ENCODE measurements around the gene TIMM29.
A peak's percentile ranks its signal among the peaks of the same experiment; 100 is the strongest.
"Not testable (repeated sequence)": the region's sequence is repeated elsewhere in the genome, so short reads cannot be mapped to it uniquely, and the experiment has no call there.

TIMM29 gene

DNA sequence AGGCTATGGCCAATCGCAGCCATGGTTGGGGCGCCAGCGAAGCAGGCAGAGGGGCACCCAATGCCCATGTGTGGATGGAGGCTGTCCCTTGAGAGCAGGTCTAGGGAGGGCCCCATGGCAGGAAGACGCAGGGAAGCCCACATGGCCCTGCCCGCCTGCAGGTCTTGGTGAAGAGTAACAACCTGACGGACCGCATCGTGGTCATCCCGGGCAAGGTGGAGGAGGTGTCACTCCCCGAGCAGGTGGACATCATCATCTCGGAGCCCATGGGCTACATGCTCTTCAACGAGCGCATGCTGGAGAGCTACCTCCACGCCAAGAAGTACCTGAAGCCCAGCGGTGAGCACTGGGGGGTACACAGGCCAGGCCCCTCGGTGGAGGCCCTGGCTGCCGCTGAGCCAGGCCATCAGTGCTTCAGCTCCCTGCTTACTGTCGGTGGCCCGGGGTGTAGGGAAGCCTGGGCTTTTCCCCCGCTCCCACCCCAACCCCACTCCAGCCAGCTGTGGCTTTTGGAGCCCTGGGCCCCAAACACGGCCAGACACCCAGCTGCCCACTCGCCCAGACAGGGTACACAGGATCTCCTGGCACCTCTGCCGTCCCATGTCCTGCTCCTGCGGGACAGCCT lies 14.8 kb upstream of the TIMM29 start:
- no peak for DNase-seq

DNA sequence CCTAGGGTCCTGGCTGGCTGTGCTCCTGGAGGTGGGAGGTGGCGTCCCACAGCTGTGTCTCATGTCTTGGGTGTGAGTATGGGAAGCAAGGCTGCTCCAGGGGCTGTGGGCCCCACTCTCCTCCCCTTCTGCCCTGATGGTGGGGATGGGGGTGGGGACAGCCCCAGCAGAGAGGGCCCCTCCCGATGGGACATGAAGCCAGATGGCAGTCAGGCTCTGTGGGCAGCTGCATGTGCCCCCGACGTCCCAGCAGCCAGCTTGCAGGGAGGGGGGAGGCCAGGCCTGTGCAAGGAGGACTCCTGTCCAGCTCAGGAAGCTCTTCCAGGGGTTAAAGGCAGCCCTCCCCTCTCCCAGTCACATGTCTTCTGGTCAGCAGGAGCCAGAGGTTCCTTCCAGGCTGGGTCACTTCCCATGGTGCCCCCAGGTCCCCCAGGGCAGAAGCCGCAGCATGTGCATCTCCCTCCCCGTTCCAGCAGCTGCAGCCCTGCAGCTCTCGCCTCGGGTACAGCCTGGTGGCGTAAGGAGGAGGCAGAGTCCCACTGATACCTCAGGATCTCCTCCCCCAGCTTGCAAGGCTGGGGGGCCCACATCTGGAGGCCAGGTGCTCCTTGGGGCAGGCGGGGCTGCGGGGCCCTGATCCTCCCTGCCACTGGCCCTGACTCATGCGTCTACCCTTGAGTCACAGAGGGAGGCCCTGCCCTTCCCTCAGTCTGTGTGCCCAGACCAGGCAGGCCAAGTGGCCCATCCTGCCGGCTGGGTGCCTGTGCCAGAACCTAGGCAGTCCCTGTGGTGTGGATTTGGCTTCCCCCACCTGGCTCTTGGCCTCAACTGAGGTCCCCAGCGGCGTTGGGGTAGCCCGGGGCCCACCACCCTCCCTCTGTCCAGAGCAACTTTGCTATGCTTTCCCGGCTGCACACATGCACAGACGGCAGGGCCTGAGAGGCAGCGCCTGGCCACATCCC lies 13.2 kb upstream of the TIMM29 start:
- DNase-seq, result no peak

DNA sequence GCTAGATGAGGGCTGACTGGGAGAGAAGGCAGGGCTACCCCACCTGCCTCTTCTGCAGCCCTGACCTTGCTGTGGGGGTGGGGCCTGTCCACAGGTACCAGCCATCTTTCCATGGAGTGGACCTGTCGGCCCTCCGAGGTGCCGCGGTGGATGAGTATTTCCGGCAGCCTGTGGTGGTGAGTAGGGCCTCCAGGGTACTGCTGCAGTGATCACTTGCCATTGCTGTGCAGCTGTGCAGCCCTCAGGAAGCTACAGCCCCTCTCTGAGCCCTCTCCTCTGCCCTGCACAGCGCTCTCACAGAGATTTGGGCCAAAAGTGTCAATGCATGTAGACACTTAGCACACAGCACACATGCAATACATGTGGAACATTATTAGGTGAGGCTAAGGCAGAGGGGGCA lies 12.0 kb upstream of the TIMM29 start:
- no peak for DNase-seq

DNA sequence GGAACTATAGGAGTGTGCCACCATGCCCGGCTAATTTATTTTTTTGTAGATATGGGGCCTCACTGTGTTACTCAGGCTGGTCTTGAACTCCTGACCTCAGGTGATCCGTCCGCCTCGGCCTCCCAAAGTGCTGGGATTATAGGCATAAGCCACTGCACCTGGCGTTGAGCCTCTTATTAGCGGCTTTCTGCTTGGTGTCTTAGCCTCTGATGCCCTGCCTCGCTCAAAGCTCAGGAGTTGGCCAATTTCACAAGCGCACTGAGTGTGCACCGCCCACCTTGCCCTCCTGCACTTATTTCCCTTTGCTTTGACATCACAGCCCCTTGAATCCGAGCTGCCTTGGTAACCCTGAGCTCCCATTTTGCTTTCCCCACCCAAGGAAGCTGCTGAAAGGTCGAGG lies 10.3 kb upstream of the TIMM29 start:
- no peak for DNase-seq

DNA sequence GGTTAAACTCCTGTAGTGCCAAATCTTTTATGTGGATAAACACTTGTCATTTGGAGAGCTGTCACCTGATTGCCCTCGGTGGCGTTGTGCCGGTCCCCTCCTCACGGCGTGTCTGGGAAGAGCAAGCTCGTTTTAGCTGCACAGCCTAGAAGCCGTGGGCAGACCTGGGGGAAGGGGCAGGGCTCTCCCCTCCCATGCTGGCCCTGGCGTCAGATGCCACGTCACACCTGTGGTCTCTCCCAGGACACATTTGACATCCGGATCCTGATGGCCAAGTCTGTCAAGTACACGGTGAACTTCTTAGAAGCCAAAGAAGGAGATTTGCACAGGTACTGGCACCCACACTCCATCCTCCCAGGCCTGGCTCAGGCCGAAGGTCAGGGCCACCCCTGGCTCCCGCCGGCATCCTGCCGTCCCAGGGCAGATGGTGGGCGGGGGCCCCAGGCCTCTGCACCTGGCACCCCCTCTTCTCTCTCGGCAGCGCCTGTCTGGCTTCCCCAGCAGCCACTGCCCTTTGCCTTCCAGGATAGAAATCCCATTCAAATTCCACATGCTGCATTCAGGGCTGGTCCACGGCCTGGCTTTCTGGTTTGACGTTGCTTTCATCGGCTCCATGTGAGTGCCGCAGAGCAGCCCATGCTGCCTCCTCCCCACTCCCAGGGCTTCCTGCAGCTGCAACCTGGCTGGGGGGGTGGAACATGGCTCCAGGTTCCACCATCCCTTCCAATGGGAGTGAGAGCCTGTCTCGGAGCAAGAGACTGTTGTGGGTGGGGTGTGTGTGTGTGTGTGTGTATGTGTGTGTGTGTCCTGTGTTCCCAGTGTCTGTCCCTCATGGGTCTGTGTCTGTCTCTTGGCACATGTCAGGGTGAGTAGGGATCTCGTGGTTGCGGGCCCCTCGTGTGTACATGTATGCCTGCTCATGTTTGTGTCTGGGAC lies 9.0 kb upstream of the TIMM29 start:
- peak; percentile 22 for DNase-seq

DNA sequence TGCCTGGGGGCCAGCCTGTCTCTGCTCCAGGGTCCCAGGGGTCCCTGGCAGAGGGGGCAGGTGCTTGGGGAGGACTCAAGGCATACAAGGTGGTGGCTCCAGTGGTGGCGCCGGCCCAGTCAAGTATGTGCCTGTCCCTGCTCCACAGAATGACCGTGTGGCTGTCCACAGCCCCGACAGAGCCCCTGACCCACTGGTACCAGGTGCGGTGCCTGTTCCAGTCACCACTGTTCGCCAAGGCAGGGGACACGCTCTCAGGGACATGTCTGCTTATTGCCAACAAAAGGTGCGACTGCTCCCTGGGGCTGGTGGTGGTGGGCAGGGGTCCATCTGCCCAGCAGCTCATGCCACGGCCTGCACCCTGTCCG lies 8.3 kb upstream of the TIMM29 start:
- no peak for DNase-seq

DNA sequence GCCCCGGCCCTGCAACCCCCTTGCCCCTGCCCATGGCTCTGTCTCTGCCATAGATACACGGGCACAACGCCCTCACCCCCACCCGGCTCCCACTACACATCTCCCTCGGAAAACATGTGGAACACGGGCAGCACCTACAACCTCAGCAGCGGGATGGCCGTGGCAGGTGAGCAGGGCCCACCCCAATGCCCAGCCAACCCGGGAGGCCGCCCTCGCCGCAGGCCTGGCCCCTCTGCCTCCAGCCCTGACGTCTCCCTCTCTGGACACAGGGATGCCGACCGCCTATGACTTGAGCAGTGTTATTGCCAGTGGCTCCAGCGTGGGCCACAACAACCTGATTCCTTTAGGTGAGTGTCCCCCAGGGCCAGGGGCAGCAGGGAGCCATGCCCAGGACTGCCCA lies 7.8 kb upstream of the TIMM29 start:
- no peak for DNase-seq

DNA sequence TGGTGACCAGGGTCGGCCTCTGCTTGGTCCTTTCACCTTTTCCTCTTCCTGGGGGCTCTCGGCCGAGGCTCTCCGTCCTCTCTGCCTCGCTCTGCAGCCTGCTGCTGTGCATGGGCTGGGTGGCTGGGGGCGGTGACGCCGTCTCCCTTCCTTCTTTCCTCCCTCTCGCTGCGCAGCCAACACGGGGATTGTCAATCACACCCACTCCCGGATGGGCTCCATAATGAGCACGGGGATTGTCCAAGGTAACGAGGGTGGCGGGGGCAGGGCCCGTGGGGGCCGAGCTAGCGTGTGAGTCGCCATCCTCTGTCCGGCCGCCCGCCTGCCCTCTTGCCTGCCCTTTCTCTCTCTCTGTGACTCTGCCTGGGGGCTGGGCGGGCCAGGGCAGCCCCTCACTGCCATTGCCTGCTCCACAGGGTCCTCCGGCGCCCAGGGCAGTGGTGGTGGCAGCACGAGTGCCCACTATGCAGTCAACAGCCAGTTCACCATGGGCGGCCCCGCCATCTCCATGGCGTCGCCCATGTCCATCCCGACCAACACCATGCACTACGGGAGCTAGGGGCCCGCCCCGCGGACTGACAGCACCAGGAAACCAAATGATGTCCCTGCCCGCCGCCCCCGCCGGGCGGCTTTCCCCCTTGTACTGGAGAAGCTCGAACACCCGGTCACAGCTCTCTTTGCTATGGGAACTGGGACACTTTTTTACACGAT lies 7.3 kb upstream of the TIMM29 start:
- no peak for DNase-seq

DNA sequence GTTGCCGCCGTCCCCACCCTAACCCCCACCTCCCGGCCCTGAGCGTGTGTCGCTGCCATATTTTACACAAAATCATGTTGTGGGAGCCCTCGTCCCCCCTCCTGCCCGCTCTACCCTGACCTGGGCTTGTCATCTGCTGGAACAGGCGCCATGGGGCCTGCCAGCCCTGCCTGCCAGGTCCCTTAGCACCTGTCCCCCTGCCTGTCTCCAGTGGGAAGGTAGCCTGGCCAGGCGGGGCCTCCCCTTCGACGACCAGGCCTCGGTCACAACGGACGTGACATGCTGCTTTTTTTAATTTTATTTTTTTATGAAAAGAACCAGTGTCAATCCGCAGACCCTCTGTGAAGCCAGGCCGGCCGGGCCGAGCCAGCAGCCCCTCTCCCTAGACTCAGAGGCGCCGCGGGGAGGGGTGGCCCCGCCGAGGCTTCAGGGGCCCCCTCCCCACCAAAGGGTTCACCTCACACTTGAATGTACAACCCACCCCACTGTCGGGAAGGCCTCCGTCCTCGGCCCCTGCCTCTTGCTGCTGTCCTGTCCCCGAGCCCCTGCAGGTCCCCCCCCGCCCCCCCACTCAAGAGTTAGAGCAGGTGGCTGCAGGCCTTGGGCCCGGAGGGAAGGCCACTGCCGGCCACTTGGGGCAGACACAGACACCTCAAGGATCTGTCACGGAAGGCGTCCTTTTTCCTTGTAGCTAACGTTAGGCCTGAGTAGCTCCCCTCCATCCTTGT lies 6.5 kb upstream of the TIMM29 start:
- DNase-seq, result no peak

DNA sequence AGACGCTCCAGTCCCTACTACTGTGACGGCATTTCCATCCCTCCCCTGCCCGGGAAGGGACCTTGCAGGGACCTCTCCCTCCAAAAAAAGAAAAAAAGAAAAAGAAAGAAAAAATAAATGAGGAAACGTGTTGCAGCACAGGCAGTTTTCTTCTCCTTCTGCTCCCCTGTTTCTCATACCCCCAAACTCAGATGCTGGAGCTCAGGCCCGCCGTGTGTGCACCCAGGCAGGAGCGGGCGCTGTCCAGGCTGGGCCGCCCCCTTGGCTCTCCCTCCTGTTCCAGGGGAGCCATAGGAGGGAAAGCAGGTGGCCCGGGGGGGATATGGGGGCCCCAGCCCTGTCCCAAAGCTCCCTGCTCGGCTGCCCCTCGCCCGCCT lies 6.0 kb upstream of the TIMM29 start:
- no peak for DNase-seq

DNA sequence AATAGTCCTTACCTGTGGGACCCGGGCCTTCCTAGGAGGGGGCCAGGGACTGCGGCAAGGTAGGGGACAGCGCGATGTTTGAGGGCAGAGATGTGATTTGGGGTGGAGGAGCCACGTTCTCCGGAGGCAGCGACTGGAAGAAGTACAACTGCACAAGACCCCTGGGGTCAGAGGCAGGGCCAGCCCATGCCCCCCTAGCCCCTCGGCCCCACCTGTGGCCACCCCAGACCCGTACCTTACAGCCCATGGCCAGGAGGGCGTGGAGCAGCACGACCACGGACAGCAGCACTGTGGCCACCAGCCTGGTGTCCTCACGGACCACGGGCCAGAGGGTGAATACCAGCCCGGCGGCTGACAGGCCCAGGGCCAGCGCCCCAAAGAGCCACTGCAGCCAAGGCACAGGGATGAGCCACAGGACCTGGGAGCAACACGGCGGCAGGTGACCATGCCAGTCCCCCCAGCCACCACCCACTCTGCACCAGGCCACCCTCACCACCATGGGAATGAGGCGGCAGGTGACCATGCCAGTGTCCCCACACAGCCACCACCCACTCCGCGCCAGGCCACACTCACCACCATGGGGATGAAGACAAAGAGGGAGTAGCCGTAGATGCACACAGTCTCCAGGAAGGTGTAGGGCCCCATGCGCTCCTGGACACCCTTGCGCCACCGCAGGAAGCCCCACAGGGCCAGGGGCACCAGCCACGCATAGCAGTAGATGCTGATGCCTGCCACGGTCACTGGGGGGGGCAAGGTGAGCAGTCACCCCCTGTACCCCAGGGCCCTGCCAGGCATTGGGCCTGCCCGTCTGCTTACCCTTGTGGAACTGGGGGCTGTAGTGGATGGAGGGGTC lies 5.1 kb upstream of the TIMM29 start:
- no peak for DNase-seq

DNA sequence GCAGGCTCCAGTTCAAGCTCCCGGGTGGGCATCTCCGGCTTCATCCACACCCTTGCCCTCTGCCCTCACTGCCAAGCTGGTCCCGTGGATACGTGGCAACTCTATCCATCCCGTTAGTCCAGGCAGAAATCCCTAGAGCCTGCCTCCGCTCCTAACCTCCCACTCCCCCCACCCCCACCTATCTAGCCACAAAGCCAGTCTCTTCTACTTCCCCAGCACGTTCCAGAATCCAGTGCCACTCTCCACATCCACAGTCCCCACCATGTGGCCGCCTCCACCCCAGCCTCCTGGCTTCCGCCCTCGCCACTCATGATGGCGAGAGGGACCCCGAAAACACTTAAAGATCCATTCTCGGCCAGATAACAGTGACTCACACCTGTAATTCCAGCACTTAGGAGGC lies 4.0 kb upstream of the TIMM29 start:
- DNase-seq, result no peak

DNA sequence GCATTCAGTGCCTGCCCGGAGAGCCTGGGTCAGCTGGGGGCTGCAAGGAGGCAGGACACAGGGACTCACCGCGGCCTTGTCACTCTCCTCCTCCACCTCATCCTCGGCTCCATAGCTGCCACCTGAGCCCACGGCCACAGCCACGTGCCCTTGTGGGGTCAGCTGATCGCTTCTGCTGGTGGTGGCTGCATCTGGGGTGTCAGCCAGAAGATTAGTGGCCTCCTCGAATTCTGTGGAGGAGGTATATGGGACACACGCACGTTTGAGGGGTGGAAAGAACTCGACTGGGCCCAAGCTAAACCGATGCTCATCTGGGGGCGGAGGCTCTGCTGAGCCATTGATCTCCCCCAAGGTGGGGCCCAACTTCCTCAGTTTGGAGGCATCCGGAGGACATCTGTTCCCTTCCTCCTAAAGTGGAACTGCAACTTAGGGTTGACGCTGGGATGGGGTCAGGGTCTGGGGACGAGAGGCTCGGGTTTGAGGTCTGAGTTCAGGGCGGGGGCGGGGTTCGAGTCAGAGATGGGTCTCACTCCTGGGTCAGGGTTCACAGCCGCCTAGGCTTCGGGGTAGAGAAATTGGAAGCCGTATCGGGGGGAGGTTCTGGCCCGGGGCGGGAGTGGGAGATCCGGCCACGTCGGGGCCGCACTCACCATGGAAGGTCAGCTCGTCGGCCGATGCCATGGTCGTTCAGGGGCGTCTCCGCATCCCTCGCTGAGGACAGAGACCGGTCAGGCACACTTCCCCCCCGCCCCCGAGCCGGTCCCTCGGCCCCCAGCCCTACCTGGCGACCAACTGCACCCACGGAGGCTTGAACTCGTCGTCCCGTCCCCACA lies 665 bp upstream of the TIMM29 start:
- DNase-seq, result no peak

DNA sequence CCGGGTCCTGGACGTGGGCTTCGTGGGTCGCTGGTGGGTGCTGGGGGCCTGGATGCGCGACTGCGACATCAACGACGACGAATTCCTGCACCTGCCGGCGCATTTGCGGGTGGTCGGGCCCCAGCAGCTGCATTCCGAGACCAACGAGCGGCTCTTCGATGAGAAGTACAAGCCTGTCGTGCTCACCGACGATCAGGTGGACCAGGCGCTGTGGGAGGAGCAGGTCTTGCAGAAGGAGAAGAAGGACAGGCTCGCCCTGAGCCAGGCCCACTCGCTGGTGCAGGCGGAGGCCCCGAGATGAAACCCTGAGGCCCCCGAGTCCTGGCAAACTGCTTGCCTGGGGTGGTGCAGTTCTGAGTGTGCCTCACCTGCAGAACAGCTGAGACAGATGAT lies 787 bp downstream of the TIMM29 start:
- no peak for DNase-seq

DNA sequence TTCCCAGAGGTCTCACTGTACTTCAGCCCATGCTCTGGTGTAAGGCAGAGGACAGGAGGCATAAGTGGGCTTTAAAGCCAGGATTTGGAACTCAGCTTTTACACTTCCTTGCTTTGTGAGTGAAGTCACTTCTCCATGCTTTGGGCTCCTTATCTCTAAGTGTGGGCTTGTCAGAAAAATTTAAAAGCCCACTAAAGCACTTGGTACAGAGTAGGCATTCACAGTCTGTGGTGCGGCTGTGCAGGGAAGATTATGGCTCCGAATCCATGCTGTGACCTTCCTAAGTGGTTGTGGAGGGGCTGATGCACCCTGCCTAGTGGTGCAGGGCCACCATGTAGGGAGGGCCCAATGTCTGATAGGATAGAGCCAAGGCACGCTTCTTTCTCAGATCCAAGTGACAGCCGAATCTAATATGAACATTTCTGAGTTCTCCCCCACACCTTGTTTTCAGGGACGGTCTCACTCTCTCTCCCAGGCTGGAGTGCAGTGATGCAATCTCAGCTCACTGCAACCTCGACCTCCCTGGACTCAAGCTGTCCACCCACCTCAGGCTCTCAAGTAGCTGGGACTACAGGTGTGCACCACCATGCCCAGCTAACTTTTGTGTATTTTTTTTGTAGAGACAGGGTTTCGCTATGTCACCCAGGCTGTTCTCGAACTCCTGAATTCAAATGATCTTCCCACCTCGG lies 6.9 kb downstream of the TIMM29 start:
- DNase-seq, result no peak

DNA sequence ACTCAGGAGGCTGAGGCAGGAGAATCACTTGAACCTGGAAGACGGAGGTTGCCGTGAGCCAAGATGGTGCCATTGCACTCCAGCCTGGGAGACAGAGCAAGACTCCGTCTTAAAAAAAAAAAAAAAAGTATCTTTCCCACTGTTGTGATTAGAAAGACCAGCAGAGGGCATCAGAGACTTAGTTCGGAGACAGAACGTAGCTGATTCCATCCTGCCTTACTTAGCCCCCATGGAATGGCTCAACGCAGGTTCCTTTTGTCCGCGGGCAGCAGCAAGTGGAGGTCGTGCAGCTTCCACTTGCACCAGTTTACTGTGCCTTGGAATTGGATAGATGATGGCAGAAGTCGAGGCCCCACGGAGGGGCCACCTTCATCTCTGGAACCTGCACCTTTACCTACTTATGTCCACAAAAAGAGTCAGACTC lies 8.1 kb downstream of the TIMM29 start:
- DNase-seq, result peak; percentile 81

DNA sequence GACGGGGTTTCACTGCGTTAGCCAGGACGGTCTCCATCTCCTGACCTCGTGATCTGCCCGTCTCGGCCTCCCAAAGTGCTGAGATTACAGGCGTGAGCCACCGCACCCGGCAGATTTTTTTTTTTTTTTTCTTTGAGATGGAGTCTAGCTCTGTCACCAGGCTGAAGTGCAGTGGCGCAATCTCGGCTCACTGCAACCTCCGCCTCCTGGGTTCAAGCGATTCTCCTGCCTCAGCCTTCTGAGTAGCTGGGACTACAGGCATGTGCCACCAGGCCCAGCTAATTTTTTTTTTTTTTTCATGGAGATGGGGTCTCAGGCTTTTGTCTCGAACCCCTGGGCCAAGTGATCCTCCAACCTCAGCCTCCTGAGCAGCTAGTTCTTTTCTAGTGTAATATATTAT lies 13.0 kb downstream of the TIMM29 start:
- not testable (repeated sequence) for DNase-seq

DNA sequence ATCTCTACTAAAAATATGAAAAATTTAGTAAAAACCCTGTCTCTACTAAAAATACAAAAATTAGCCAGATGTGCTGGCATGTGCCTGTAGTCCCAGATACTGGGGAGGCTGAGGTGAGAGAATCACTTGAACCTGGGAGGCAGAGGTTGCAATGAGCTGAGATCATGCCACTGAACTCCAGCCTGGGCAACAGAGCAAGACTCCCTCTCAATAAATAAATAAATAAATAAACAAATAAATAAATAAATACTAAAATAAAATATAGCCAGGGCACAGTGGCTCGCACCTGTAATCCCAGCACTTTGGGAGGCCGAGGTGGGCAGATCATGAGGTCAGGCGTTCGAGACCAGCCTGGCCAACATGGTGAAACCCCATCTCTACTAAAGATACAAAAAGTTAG lies 14.8 kb downstream of the TIMM29 start:
- not testable (repeated sequence) for DNase-seq

DNA sequence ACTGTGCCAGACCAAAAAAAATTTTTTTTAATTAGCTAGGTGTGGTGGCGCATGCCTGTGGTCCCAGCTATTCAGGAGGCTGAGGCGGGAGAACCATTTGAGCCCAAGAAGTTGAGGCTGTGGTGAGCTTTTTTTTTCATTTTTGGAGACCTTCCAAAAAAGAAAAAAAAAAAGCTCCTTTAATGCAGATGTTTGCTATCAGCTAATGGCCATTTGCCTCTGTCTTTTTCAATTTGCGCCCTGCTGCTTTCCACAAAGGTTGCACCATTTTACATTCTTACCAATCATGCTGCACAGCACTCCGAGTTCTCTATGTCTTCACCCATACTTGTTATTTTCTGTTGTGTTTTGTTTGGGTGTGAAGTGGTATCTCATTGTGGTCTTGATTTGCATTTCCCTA lies 16.7 kb downstream of the TIMM29 start:
- DNase-seq, result no peak

Data from DMS153 (cell line).